Measurements from ENCODE around the gene IL12B.

Gene IL12B

GRCh38 chr5:159317849-159318248 is 12.4 kb downstream of the IL12B start:
- no peak overlapping the region for H3K27ac ChIP-seq
- no peak for TF ChIP-seq CTCF (IDR thresholded peaks at IDR 0.05)
- DNase-seq (ENCODE audit: low spot score): no peak
- H3K4me3 ChIP-seq: no peak overlapping the region

DNA sequence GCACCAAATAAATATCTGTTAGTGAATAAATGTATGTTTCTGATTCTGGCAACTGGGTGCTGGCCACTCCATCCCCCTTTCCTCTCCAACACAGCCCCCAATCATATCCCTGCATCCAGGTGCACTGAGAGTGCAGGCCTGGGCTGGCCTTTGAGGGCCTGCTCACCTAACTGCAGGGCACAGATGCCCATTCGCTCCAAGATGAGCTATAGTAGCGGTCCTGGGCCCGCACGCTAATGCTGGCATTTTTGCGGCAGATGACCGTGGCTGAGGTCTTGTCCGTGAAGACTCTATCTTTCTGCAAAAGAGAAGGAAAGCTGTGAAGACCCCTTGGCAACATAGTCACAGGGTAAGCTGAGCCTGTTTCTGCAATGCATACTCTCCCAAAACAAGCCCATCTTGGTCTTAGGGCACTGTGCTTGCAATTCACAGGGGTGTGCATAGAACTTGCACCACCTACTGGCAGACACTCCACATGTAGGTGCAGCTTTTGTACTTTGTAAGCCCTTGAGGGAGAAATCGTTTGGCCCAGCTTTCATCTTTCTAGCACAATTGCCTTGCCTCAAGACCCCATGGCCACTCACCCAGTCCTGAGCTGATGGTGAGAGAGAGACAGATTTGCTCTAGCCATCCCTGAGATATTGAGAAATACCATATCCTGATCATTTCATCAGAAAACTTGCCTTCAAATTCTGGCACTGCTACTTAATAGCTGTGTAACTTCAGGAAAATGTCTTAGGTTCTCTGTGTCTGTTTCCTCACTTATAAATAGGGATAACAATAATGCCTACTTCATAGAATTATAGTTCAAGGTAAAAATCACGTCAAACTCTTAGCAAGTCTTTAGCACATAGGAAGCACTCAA is 13.5 kb downstream of the IL12B start:
- TF ChIP-seq CTCF (IDR thresholded peaks at IDR 0.05): no peak
- DNase-seq (ENCODE audit: low spot score): no peak
- no peak overlapping the region for H3K4me3 ChIP-seq
- no peak overlapping the region for H3K27ac ChIP-seq

DNA sequence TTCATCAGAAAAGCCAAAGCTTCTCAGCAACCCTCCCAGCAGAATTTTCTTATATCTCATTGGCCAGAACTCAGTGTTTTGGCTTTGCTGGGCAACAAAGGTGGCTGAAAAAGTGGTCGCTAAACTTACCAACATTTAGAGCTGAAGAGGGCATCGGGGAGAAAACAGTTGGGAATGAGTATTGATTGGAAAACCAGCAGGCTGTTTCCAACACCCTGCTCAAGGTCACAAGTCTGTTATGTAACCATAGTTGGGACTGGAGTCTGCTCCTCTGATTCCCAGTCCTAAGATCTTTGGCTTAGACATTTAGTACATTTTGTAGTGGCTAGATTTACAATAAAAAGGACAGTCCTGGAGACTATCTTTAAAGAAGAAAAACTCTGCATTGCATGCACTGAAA is 17.1 kb downstream of the IL12B start:
- Histone ChIP-seq H3K27ac (no peak overlapping the region), H3K4me3 (no peak overlapping the region)
- TF ChIP-seq CTCF (IDR thresholded peaks at IDR 0.05): no peak
- no peak for DNase-seq (ENCODE audit: low spot score)

- TF ChIP-seq CTCF (IDR thresholded peaks at IDR 0.05): no peak
- no peak for DNase-seq (ENCODE audit: low spot score)
- H3K4me3 ChIP-seq: no peak overlapping the region
- no peak overlapping the region for H3K27ac ChIP-seq
Observed at GRCh38 chr5:159311063-159311462, 19.2 kb downstream of the IL12B start.

GRCh38 chr5:159310511-159310910 is 19.8 kb downstream of the IL12B start:
- no peak overlapping the region for H3K4me3 ChIP-seq
- DNase-seq (ENCODE audit: low spot score): no peak
- H3K27ac ChIP-seq: no peak overlapping the region
- no peak for TF ChIP-seq CTCF (IDR thresholded peaks at IDR 0.05)

DNA sequence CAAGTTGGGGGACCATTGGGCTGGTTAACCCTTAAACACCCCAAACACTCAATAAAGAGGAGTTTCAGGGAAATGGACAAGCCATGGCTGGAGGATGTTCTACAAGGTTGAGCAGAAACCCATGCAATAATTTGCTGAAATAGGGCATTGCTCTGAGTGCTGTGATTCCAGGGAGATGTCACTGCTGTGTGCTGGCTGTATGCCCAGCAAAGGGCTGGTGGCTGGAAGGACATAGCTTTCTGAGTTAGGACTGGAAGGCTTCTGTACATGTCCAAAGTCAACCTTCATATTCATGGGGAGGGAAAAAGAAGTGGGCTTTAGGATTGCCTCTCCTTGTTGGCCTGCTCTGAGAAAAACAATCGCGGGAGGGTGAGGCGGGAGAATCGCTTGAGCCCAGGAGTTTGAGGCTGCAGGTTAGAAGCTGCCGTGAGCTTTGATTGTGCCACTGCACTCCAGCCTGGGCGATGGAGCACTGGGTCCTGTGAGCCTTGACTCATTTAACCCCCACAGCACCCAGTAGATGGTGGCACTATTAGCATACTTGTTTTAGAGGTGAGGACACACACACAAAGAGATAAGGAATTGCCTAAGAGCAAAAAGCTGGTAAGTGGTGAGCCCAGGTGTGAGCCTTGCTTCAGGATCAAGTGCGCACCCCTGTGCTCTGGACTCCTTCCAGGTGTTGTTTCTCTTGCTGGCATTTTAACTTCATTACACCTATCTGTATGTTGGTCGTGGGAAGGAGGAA is 20.4 kb downstream of the IL12B start:
- no peak overlapping the region for H3K27ac ChIP-seq
- DNase-seq (ENCODE audit: low spot score): no peak
- H3K4me3 ChIP-seq: no peak overlapping the region
- TF ChIP-seq CTCF (IDR thresholded peaks at IDR 0.05): no peak

Data from coronary artery (tissue), 2 donors.